BLaER1 treated with 17β-estradiol and CSF1 and Interleukin-3, amounts not matched to agents 10 nM and 100 nM (cell line): ENCODE measurements around the gene WDR27.
A peak's percentile ranks its signal among the peaks of the same experiment; 100 is the strongest.

ENCODE experiments used
- H3K27ac ChIP-seq, 11 experiments: shearing (Covaris generic); formaldehyde crosslinking; 2 replicates each; pipeline ENCODE4 v1.8.1; 2022
- H3K27me3 ChIP-seq, 11 experiments: shearing (Covaris generic); formaldehyde crosslinking; 2 replicates each; pipeline ENCODE4 v1.8.1; 2022
- H3K36me3 ChIP-seq, 11 experiments: shearing (Covaris generic); formaldehyde crosslinking; 2 replicates each; pipeline ENCODE4 v1.8.1; 2022
- H3K4me1 ChIP-seq, 10 experiments: shearing (Covaris generic); formaldehyde crosslinking; 2 replicates each; pipeline ENCODE4 v1.8.1; 2022
- H3K4me2 ChIP-seq, 11 experiments: shearing (Covaris generic); formaldehyde crosslinking; 2 replicates each; pipeline ENCODE4 v1.8.1; 2022
- H3K4me3 ChIP-seq, 10 experiments: shearing (Covaris generic); formaldehyde crosslinking; 2 replicates each; pipeline ENCODE4 v1.8.1; 2022
- H3K9ac ChIP-seq, 11 experiments: shearing (Covaris generic); formaldehyde crosslinking; 2 replicates each; pipeline ENCODE4 v1.8.1; 2022
- H3K9me3 ChIP-seq, 11 experiments: shearing (Covaris generic); formaldehyde crosslinking; replicated peaks in 1 of 11; 2 replicates each; pipeline ENCODE4 v1.8.1; 2022
- H4K20me1 ChIP-seq, 11 experiments: shearing (Covaris generic); formaldehyde crosslinking; 2 replicates each; pipeline ENCODE4 v1.8.1; 2022
- Cebpa-rat ChIP-seq, 11 experiments: shearing (Covaris generic); IDR thresholded peaks; 2 replicates each; pipeline ENCODE4 v1.8.1; 2022

WDR27 gene

DNA sequence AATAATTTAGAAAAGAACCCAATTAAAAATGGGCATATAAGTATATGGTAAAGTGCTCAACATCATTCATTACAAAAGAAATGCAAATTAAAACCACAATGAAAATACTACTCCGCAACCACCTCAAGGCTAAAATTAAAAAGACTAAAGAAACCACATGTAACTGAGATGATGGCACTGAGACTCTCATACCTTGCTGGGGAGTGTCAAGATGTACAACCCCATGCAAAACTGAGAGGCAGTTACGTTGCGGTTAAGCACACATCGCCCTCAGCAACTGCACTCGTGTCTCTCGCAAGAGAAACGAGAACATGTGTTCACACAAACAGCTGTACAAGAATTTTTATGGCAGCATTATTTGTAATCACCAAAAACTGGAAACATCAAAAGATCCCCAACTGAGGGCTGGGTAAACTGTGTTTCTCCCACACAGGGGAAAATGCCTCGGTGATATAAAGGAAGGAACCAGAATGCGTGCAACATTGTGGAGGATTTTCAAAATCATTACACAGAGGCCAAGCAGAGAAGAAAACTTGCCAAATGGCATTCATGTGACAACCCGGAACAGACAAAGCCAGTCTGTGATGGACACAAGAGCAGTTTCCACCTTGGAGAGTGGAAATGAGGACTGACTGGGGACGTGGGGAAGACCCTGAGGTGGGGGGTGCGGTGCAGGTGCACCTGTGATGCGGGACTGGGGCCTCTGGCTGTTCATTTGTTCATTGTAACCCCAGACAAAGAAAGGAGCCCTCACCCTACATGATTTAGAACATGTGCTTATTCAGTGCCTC, 144.9 kb downstream of the WDR27 start:
- Histone ChIP-seq H3K27ac (no peak overlapping the region), H4K20me1 (no peaks in the 10 kb centered on the region), H3K9ac (no peak overlapping the region), H3K27me3 (no peaks in the 10 kb centered on the region), H3K4me1 (peaks cover 0 to 13% (median 7%) of the 10 kb centered on the region in 10 experiments; a peak in 10 of 20 replicates), H3K4me2 (no peak overlapping the region; a peak in 1 of 22 replicates), H3K36me3 (peaks cover 0 to 31% (median 14%) of the 10 kb centered on the region in 11 experiments; a peak in 12 of 22 replicates), H3K4me3 (no peak overlapping the region), H3K9me3 (peaks cover 0 to 11% (median 0%) of the 10 kb centered on the region in 11 experiments; a peak in 4 of 22 replicates)
- no peak for TF ChIP-seq Cebpa-rat (IDR thresholded peaks at IDR 0.05)

DNA sequence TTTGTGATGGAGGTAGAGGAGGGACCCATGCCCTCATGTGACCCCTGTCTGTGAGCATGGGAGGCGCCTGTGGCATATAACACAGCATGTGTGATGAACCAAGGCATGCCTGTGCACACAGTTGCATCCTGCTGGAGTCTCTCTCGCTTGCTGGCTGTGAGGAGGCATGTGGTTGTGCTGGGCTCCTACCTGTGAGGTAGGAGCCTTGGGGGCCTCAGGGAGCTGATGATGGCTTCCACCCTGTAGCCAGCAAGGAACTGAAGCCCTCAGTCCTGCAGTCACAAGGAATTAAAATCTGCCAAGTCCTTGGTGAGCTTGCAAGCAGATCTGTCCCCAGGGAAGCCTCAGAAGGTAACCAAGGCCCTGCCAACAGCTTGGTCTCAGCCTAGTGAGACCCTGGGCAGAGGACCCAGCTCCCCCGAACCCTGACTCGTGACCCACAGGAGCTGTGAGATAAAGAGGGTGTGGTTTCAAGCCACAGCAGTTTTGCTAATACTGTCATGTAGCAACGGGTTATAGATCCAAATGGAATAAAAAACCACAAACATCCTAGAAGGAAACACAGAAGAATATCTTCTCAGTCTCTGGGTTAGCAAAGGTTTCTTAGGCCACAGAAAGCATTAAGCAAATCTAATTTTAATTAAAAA, 145.7 kb downstream of the WDR27 start:
- H4K20me1 ChIP-seq, result no peaks in the 10 kb centered on the region
- H3K4me1 ChIP-seq, result peaks cover 0 to 13% (median 7%) of the 10 kb centered on the region in 10 experiments; a peak in 10 of 20 replicates
- no peak overlapping the region for H3K27ac ChIP-seq
- H3K9me3 ChIP-seq, result peaks cover 0 to 11% (median 0%) of the 10 kb centered on the region in 11 experiments; a peak in 4 of 22 replicates
- H3K9ac ChIP-seq, result no peak overlapping the region
- H3K4me3 ChIP-seq, result no peak overlapping the region
- no peak for TF ChIP-seq Cebpa-rat (IDR thresholded peaks at IDR 0.05)
- peaks cover 0 to 31% (median 14%) of the 10 kb centered on the region in 11 experiments; a peak in 12 of 22 replicates for H3K36me3 ChIP-seq
- H3K27me3 ChIP-seq, result no peaks in the 10 kb centered on the region
- peak overlapping the region in 3 of 11 experiments; percentile 2 to 33 (median 8); a peak in 2 of 22 replicates for H3K4me2 ChIP-seq

DNA sequence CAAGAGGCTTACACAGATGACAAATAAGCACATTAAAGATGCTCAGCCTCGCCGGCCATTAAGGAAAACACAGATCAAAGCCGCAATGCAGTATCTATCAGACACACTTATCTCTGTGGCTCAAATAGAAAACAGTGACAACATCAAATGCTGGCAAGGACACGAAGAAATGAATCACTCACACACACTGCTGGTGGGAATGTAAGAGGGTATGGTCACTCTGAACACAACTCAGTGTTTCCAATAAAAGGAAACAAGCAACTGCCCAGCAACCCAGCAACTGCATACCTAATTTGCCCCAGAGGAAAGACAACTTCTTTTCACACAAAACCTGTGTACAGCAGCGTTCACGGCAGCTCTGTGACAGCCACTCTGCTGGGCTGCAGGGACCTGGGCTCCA, 155.8 kb downstream of the WDR27 start:
- Histone ChIP-seq H4K20me1 (no peaks in the 10 kb centered on the region), H3K27ac (no peak overlapping the region), H3K4me2 (peak overlapping the region in 8 of 11 experiments; percentile 12 to 48 (median 26); a peak in 10 of 22 replicates), H3K36me3 (no peaks in the 10 kb centered on the region), H3K9me3 (peaks cover 11 to 27% (median 14%) of the 10 kb centered on the region in 11 experiments; a peak in 19 of 22 replicates), H3K9ac (no peak overlapping the region), H3K27me3 (no peaks in the 10 kb centered on the region), H3K4me3 (no peak overlapping the region), H3K4me1 (peaks cover 0 to 7% (median 6%) of the 10 kb centered on the region in 10 experiments; a peak in 11 of 20 replicates)
- no peak for TF ChIP-seq Cebpa-rat (IDR thresholded peaks at IDR 0.05)

DNA sequence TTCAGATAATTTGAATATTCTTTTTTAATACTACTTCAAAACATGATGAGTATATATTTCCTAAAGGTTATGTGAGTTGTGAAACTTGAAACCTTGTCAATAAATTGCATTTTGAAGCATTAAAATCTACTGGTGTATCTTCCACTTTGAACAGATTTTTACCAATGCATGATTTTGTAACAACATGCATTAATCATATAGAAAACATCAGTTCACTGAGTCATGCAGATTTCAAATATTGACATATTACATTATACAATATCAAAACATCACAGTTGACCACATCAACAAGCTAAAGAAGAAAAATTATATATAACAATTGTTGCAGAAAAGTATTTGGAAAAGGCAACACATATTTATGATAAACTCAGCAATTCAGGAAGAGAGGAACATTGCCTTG, 158.1 kb downstream of the WDR27 start:
- Histone ChIP-seq H3K27me3 (no peaks in the 10 kb centered on the region), H3K4me3 (no peak overlapping the region), H3K36me3 (no peaks in the 10 kb centered on the region), H4K20me1 (no peaks in the 10 kb centered on the region; a peak in 1 of 22 replicates), H3K4me1 (peaks cover 0 to 7% (median 6%) of the 10 kb centered on the region in 10 experiments; a peak in 11 of 20 replicates), H3K4me2 (no peak overlapping the region), H3K9ac (no peak overlapping the region), H3K9me3 (peaks cover 7 to 17% (median 13%) of the 10 kb centered on the region in 11 experiments; a peak in 18 of 22 replicates), H3K27ac (no peak overlapping the region)
- no peak for TF ChIP-seq Cebpa-rat (IDR thresholded peaks at IDR 0.05)

DNA sequence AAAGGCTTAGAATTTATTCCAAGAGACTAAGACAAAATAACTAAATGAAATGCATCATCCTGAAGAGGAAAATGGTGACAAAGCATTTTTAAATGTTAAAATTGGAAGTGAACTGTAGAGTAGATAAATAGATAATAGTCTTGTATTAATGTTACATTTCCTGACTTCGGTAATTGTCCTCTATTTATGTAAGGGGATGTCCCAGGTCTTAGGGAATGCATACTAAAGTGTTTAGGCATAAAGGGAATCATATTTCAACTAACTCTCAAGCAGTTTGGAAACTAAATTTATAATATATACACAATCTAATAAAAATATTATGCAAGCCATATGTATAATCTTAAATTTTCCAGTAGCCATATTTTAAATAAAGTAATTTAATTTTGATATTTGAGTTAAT, 159.3 kb downstream of the WDR27 start:
- no peaks in the 10 kb centered on the region; a peak in 1 of 22 replicates for H4K20me1 ChIP-seq

DNA sequence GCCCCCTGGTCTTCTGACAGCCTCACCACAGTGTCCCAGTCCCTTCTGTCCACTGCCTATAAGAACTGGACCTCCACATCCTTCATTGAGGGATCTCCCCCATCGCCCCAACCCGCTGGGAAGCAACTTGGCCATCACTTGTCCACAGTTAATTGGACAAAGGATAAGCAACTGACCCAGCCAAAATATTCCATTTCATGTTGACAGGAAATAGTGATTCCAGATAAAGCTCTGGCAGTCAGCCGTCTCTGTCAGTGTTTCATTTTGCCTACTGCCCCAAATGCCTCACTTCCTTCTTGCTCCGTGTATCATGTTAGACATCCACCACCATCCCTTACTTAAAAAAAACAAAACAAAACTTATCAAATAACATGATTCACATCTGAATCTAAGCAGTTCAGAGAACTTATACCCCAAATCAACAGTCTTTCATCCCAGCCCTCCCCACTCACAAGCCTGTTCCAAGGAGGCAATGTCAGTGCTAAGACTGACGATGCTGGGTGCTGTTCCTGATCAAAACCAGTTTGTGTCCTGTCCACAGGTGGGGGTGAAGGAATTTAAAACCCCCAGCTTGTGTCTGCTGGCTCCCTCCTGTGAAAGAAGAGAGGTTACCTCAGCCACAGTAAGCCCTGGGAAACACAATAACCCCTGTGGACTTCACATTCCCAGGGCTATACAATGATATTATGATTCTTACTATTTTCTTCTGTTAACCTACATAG, 162.5 kb downstream of the WDR27 start:
- no peak for TF ChIP-seq Cebpa-rat (IDR thresholded peaks at IDR 0.05)
- Histone ChIP-seq H4K20me1 (no peaks in the 10 kb centered on the region; a peak in 1 of 22 replicates), H3K9ac (no peak overlapping the region), H3K27ac (no peak overlapping the region), H3K4me1 (no peaks in the 10 kb centered on the region), H3K4me3 (no peak overlapping the region), H3K36me3 (peaks cover 0 to 12% (median 7%) of the 10 kb centered on the region in 11 experiments; a peak in 6 of 22 replicates), H3K27me3 (no peaks in the 10 kb centered on the region), H3K4me2 (no peak overlapping the region), H3K9me3 (peaks cover 25 to 36% (median 32%) of the 10 kb centered on the region in 11 experiments)

More for the DNA sequence above, 159.3 kb downstream of the WDR27 start:
- Histone ChIP-seq H3K27ac (no peak overlapping the region), H3K4me2 (no peak overlapping the region), H3K9me3 (peaks cover 4 to 12% (median 7%) of the 10 kb centered on the region in 11 experiments; a peak in 20 of 22 replicates), H3K36me3 (0 out of 22 replicates have a peak, but pooled peaks cover 0 to 2% (median 0%) of the 10 kb centered on the region in 11 experiments), H3K4me3 (no peak overlapping the region), H3K27me3 (no peaks in the 10 kb centered on the region), H3K9ac (no peak overlapping the region), H3K4me1 (peaks cover 0 to 7% (median 6%) of the 10 kb centered on the region in 10 experiments; a peak in 11 of 20 replicates)
- TF ChIP-seq Cebpa-rat (IDR thresholded peaks at IDR 0.05), result no peak

DNA sequence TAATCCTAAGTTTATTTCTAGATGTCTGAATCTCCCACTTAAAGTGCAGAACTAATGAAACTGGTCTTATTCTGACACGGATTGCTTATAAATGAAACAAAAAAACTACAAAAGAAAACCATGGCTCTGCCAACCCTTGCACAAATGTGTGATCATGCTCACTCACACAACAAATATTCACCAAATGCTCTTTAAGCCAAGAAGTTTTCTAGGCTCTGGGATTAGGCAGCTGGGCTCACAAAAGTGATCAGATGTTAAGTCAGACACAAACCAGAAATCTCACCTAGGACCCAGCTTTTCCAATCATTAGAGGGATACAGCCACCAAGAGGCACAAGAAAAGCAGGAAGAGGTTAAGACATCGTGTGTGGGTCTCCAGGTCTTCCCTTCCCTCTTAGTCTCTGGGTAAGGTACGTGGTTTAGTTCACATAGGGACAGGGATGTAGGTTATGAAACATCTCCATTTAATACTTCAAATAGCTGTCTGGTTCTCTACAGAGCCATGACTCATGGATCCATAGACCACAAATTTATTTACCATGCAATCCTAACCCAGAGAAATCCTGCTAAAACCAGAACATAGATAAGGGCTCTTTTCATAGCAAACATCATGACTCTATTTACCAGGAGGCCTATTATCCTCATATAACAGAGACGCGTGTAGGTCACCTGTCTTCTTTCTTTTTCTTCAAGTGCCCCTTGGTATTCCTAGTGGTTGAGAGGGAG, 165.2 kb downstream of the WDR27 start:
- Histone ChIP-seq H3K36me3 (peaks cover 0 to 14% (median 8%) of the 10 kb centered on the region in 11 experiments; a peak in 8 of 22 replicates), H3K4me3 (no peak overlapping the region), H3K4me2 (no peak overlapping the region), H3K9ac (no peak overlapping the region), H3K4me1 (no peaks in the 10 kb centered on the region), H3K9me3 (peaks cover 36 to 53% (median 47%) of the 10 kb centered on the region in 11 experiments), H4K20me1 (no peaks in the 10 kb centered on the region; a peak in 1 of 22 replicates), H3K27me3 (no peaks in the 10 kb centered on the region), H3K27ac (no peak overlapping the region)
- no peak for TF ChIP-seq Cebpa-rat (IDR thresholded peaks at IDR 0.05)

DNA sequence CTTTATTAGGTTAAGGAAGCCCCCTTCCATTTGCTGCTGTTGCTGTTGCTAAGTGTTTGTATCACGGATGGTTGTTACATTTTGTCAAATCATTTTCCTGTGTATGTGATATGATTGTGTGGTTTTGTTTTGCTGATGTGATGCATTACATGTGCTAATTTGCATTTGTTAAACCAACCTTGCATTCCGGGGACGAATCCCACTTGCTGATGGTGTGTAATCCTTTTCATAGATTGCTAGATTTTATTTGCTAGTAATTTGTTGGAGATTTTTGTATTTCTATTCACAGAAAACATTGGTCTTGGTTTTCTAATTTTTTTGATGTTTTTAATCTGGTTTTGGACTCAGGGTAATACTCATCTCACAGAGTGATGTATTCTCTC, 167.8 kb downstream of the WDR27 start:
- Histone ChIP-seq H3K4me2 (no peak overlapping the region), H3K27ac (no peak overlapping the region), H3K4me3 (no peak overlapping the region), H4K20me1 (no peaks in the 10 kb centered on the region), H3K36me3 (peaks cover 0 to 14% (median 8%) of the 10 kb centered on the region in 11 experiments; a peak in 8 of 22 replicates), H3K27me3 (no peaks in the 10 kb centered on the region), H3K9me3 (peaks cover 36 to 53% (median 47%) of the 10 kb centered on the region in 11 experiments), H3K4me1 (no peaks in the 10 kb centered on the region), H3K9ac (no peak overlapping the region)
- TF ChIP-seq Cebpa-rat (IDR thresholded peaks at IDR 0.05), result no peak
